ENCODE measurements around the gene ATP6V1G3.

GRCh38 chr1:198556971-198557370 lies 16.5 kb upstream of the ATP6V1G3 start:
- TF ChIP-seq POLR2AphosphoS5 (IDR thresholded peaks at IDR 0.05; ENCODE audit: insufficient read depth in 1 of 2, low read depth in 1 of 2) (no peak), POLR2A (IDR thresholded peaks at IDR 0.05) (no peak)
